ENCODE results near the gene FAM3B.

- TF ChIP-seq CTCF (IDR thresholded peaks at IDR 0.05; ENCODE audit: low read length), result no peak
- TF ChIP-seq EZH2 (IDR thresholded peaks at IDR 0.05; ENCODE audit: borderline replicate concordance, low read length), result no peak
Observed at GRCh38 chr21:41368735-41369104, 52.1 kb downstream of the FAM3B start.

Measured in OCI-LY1 (cell line).